ENCODE data around the gene SEMA5B. TPM values are rescaled to one million over a fixed set of nuclear protein-coding genes. Genes with fewer than 3 reads are reported as not detected.

Gene SEMA5B
- total RNA-seq, 1 experiment from 2014 or later = 9.4 TPM

DNA sequence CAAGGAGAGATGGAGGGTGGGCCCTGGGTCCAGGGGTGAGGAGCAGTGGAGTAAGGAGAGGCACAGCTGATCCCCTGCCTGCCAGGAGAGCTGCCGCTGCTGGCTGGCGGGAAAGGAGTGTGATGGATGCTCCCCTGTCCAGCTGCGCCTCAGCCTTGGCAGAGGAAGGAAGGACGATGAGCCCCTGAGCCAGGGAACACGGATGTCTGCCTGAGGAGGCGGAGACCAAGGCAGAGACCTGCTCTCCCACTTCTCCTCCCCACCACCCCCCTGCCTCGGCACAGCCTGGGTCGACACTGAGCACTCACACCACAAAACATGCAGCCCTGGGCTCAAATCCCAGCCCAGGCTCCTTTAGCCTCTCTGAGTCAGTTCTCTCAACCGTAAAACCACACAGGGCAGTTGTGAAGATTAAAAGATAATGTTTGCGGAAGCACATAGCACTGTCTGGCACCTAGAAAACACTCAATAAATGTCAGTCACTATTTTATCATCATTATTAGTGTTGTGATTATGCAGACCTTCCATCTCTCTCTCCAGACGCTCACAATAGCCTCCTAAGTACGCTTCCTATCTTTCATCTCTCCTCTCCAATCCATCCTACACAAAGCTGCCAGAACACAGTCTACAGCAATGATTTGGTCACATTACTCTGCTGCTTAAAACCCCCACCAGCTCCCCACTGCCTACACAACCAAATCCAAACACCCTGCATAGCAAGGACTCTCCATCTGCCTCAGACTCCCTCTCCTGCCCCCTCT, 52.2 kb downstream of the SEMA5B start:
- no CpG with 5 or more reads among the region's 12 CpGs for WGBS (ENCODE audit: extremely low coverage, insufficient read length, low lambda C conversion rate)
- no peak overlapping the region for H3K23ac ChIP-seq (ENCODE audit: insufficient read length, low read depth, low read length)
- H2AK5ac ChIP-seq (ENCODE audit: insufficient read length, low read length) = no peak overlapping the region
- H2BK12ac ChIP-seq (ENCODE audit: insufficient read length, low read depth, low read length) = no peak overlapping the region
- H4K91ac ChIP-seq (ENCODE audit: insufficient read length, low read depth, low read length) = no peak overlapping the region
- H3K56ac ChIP-seq (ENCODE audit: insufficient read length, low read depth, low read length) = no peak overlapping the region
- no peak overlapping the region for H3K9ac ChIP-seq (ENCODE audit: extremely low read depth, insufficient read length, low read length)
- Mint-ChIP-seq H3K36me3 (ENCODE audit: insufficient read depth in 1 of 3, low read depth in 3 of 3) (no peaks in the 10 kb centered on the region; a peak in 2 of 7 replicates), H3K27me3 (ENCODE audit: low read depth) (peaks cover 12% of the 10 kb centered on the region), H3K4me1 (peaks cover 59 to 62% of the 10 kb centered on the region in 2 experiments), H3K27ac (peak overlapping the region in 1 of 3 experiments; percentile 78; a peak in 2 of 7 replicates), H3K9me3 (no peaks in the 10 kb centered on the region), H3K4me3 (peak overlapping the region; percentile 9 to 45; a peak in 2 of 5 replicates)
- TF ChIP-seq, protein P1, sequence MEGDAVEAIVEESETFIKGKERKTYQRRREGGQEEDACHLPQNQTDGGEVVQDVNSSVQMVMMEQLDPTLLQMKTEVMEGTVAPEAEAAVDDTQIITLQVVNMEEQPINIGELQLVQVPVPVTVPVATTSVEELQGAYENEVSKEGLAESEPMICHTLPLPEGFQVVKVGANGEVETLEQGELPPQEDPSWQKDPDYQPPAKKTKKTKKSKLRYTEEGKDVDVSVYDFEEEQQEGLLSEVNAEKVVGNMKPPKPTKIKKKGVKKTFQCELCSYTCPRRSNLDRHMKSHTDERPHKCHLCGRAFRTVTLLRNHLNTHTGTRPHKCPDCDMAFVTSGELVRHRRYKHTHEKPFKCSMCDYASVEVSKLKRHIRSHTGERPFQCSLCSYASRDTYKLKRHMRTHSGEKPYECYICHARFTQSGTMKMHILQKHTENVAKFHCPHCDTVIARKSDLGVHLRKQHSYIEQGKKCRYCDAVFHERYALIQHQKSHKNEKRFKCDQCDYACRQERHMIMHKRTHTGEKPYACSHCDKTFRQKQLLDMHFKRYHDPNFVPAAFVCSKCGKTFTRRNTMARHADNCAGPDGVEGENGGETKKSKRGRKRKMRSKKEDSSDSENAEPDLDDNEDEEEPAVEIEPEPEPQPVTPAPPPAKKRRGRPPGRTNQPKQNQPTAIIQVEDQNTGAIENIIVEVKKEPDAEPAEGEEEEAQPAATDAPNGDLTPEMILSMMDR (conservative IDR thresholded peaks at IDR 0.05) = no peak
- no peak overlapping the region for H4K5ac ChIP-seq (ENCODE audit: insufficient read length, low read depth, low read length)
- H3K4me2 ChIP-seq (ENCODE audit: insufficient read depth, insufficient read length, low read length) = no peak overlapping the region
- no peak overlapping the region for H2BK5ac ChIP-seq (ENCODE audit: insufficient read length, low read length)
- H3T11ph ChIP-seq (ENCODE audit: low read length) = no peak overlapping the region
- H3K23me2 ChIP-seq (ENCODE audit: insufficient read length, low read depth, low read length, poor library complexity, severe bottlenecking) = no peaks in the 10 kb centered on the region
- H3K4ac ChIP-seq (ENCODE audit: low read depth, low read length) = no peak overlapping the region
- H3K9me3 ChIP-seq (ENCODE audit: control insufficient read depth, low read depth, low read length) = no peaks in the 10 kb centered on the region
- H2BK15ac ChIP-seq (ENCODE audit: low read depth, low read length) = no peak overlapping the region
- no peak overlapping the region for H2AFZ ChIP-seq (ENCODE audit: low read length)
- H3K4me1 ChIP-seq (ENCODE audit: insufficient read depth, low read length) = peaks cover 13% of the 10 kb centered on the region; the same call in 1 of the 2 replicates
- H4K8ac ChIP-seq (replicated peaks; ENCODE audit: insufficient read length, low read depth, low read length) = no peak overlapping the region
- H3K79me2 ChIP-seq (ENCODE audit: insufficient read depth, low read length) = no peaks in the 10 kb centered on the region
- H4K20me1 ChIP-seq (ENCODE audit: control insufficient read depth, insufficient read depth, insufficient read length) = peaks cover 2% of the 10 kb centered on the region
- H3K18ac ChIP-seq (ENCODE audit: insufficient read length, low read depth, low read length) = no peak overlapping the region
- no peaks in the 10 kb centered on the region for H3K27me3 ChIP-seq (ENCODE audit: insufficient read depth, low read length)
- no peak overlapping the region for H2BK20ac ChIP-seq (ENCODE audit: low read depth, low read length, poor library complexity, severe bottlenecking)
- H2BK120ac ChIP-seq (ENCODE audit: low read depth, low read length, poor library complexity, severe bottlenecking) = no peak overlapping the region
- H3K14ac ChIP-seq (ENCODE audit: insufficient read depth, low read length) = 0 out of 2 replicates have a peak overlapping the region, but pooled peaks have one; percentile 12
- no peak overlapping the region for H3K27ac ChIP-seq (ENCODE audit: insufficient read length, low read depth, low read length)
- DNase-seq = peak; percentile 56
- no peaks in the 10 kb centered on the region for H3K79me1 ChIP-seq (ENCODE audit: insufficient read depth, low read depth, low read length, poor library complexity, severe bottlenecking)

Measured in H9 (cell line).